ENCODE results near the gene LYRM2. TPM values are rescaled to one million over a fixed set of nuclear protein-coding genes. Genes with fewer than 3 reads are reported as not detected.

The LYRM2 gene
- total and polyA plus RNA-seq, 5 experiments from 2014 or later, result 39.2 to 74.1 (median 64.5) TPM

GRCh38 chr6:89562093-89562973, 76.2 kb downstream of the LYRM2 start:
- ATAC-seq, result no peak
- POLR2A ChIA-PET, result no interaction called here
- no peak overlapping the region for H3K27ac Mint-ChIP-seq

GRCh38 chr6:89559487-89559886, 79.1 kb downstream of the LYRM2 start:
- no peak overlapping the region for H3K4me3 Mint-ChIP-seq
- peaks cover 0 to 4% (median 0%) of the 10 kb centered on the region in 4 donors for H3K4me1 Mint-ChIP-seq
- POLR2A ChIA-PET, result no interaction called here
- no peak overlapping the region for H3K27ac Mint-ChIP-seq
- ATAC-seq (no peak), DNase-seq (no peak)
- H3K27me3 Mint-ChIP-seq, result peaks cover 0 to 12% (median 3%) of the 10 kb centered on the region in 5 donors
- H3K36me3 Mint-ChIP-seq, result peaks cover 0 to 12% (median 0%) of the 10 kb centered on the region in 3 donors
- H3K9me3 Mint-ChIP-seq, result peaks cover 0 to 13% (median 7%) of the 10 kb centered on the region in 9 donors

More at GRCh38 chr6:89562093-89562973, 76.2 kb downstream of the LYRM2 start:
- H3K4me1 Mint-ChIP-seq, result no peaks in the 10 kb centered on the region
- peaks cover 0 to 2% (median 0%) of the 10 kb centered on the region in 5 donors for H3K27me3 Mint-ChIP-seq
- DNase-seq, result no peak
- H3K4me3 Mint-ChIP-seq, result no peak overlapping the region
- peaks cover 0 to 4% (median 1%) of the 10 kb centered on the region in 9 donors for H3K9me3 Mint-ChIP-seq
- H3K36me3 Mint-ChIP-seq, result peaks cover 0 to under 1% (median 0%) of the 10 kb centered on the region in 3 donors

GRCh38 chr6:89555806-89556205, 82.7 kb downstream of the LYRM2 start:
- POLR2A ChIA-PET, result no interaction called here
- Mint-ChIP-seq H3K36me3 (peaks cover 0 to 12% (median 0%) of the 10 kb centered on the region in 3 donors), H3K27ac (no peak overlapping the region), H3K4me1 (peaks cover 0 to 4% (median 0%) of the 10 kb centered on the region in 4 donors), H3K4me3 (no peak overlapping the region), H3K9me3 (peaks cover 0 to 13% (median 7%) of the 10 kb centered on the region in 9 donors), H3K27me3 (peaks cover 0 to 12% (median 7%) of the 10 kb centered on the region in 5 donors)
- DNase-seq (no peak), ATAC-seq (no peak)

GRCh38 chr6:89555031-89555430, 83.5 kb downstream of the LYRM2 start:
- Mint-ChIP-seq H3K27ac (no peak overlapping the region), H3K4me1 (peaks cover 0 to 4% (median 0%) of the 10 kb centered on the region in 4 donors), H3K27me3 (peaks cover 0 to 14% (median 7%) of the 10 kb centered on the region in 5 donors), H3K4me3 (no peak overlapping the region), H3K9me3 (peaks cover 0 to 13% (median 7%) of the 10 kb centered on the region in 9 donors), H3K36me3 (peaks cover 0 to 12% (median 0%) of the 10 kb centered on the region in 3 donors)
- DNase-seq (no peak), ATAC-seq (no peak)
- POLR2A ChIA-PET, result no interaction called here

- no peak overlapping the region for H3K27ac Mint-ChIP-seq
- DNase-seq (no peak), ATAC-seq (no peak)
- POLR2A ChIA-PET, result no interaction called here
- H3K4me1 Mint-ChIP-seq, result peaks cover 0 to 4% (median 0%) of the 10 kb centered on the region in 4 donors
- H3K36me3 Mint-ChIP-seq, result peaks cover 0 to 12% (median 0%) of the 10 kb centered on the region in 3 donors
- H3K4me3 Mint-ChIP-seq, result no peak overlapping the region
- peaks cover 0 to 12% (median 7%) of the 10 kb centered on the region in 5 donors for H3K27me3 Mint-ChIP-seq
- peaks cover 0 to 13% (median 6%) of the 10 kb centered on the region in 9 donors for H3K9me3 Mint-ChIP-seq
These were observed 84.4 kb downstream of the LYRM2 start for GRCh38 chr6:89554106-89554505.

GRCh38 chr6:89553431-89553830, 85.1 kb downstream of the LYRM2 start:
- Mint-ChIP-seq H3K27ac (no peak overlapping the region), H3K27me3 (peaks cover 0 to 12% (median 7%) of the 10 kb centered on the region in 5 donors), H3K36me3 (peaks cover 0 to 12% (median 0%) of the 10 kb centered on the region in 3 donors), H3K4me1 (peaks cover 0 to 4% (median 0%) of the 10 kb centered on the region in 4 donors), H3K9me3 (peaks cover 0 to 13% (median 6%) of the 10 kb centered on the region in 9 donors), H3K4me3 (no peak overlapping the region)
- ATAC-seq (no peak), DNase-seq (no peak)
- POLR2A ChIA-PET, result no interaction called here

- DNase-seq, result no peak
These were observed 91.3 kb downstream of the LYRM2 start for GRCh38 chr6:89547281-89547680.

GRCh38 chr6:89542866-89543265, 95.7 kb downstream of the LYRM2 start:
- DNase-seq (no peak), ATAC-seq (no peak)
- Mint-ChIP-seq H3K9me3 (no peaks in the 10 kb centered on the region), H3K4me1 (no peaks in the 10 kb centered on the region), H3K27ac (no peak overlapping the region), H3K27me3 (peaks cover 0 to 6% (median 3%) of the 10 kb centered on the region in 5 donors), H3K4me3 (no peak overlapping the region), H3K36me3 (no peaks in the 10 kb centered on the region)
- POLR2A ChIA-PET, result no interaction called here

More at GRCh38 chr6:89547281-89547680, 91.3 kb downstream of the LYRM2 start:
- no peaks in the 10 kb centered on the region for H3K9me3 Mint-ChIP-seq
- no peak for ATAC-seq
- H3K36me3 Mint-ChIP-seq, result no peaks in the 10 kb centered on the region
- no peak overlapping the region for H3K27ac Mint-ChIP-seq
- H3K27me3 Mint-ChIP-seq, result peaks cover 0 to 7% (median 2%) of the 10 kb centered on the region in 5 donors
- H3K4me3 Mint-ChIP-seq, result no peak overlapping the region
- POLR2A ChIA-PET, result no interaction called here
- no peaks in the 10 kb centered on the region for H3K4me1 Mint-ChIP-seq

- no peaks in the 10 kb centered on the region for H3K9me3 Mint-ChIP-seq
- peaks cover 0 to 6% (median 3%) of the 10 kb centered on the region in 5 donors for H3K27me3 Mint-ChIP-seq
- no peak overlapping the region for H3K27ac Mint-ChIP-seq
- H3K4me1 Mint-ChIP-seq, result no peaks in the 10 kb centered on the region
- no peak for DNase-seq
- no peak for ATAC-seq
- no peaks in the 10 kb centered on the region for H3K36me3 Mint-ChIP-seq
- no peak overlapping the region for H3K4me3 Mint-ChIP-seq
- POLR2A ChIA-PET, result no interaction called here
These were observed 96.3 kb downstream of the LYRM2 start for GRCh38 chr6:89542081-89542857.

- no peak for DNase-seq
- Mint-ChIP-seq H3K36me3 (no peaks in the 10 kb centered on the region), H3K9me3 (no peaks in the 10 kb centered on the region), H3K4me3 (no peak overlapping the region), H3K4me1 (no peaks in the 10 kb centered on the region), H3K27me3 (peaks cover 0 to 6% (median 3%) of the 10 kb centered on the region in 5 donors), H3K27ac (no peak overlapping the region)
- POLR2A ChIA-PET, result interaction anchor here (0.7 kb wide), 1 partner anchor 45 kb away, joined by 5 read pairs; no protein-coding TSS in a partner anchor
- ATAC-seq, result no peak
These were observed 98.8 kb downstream of the LYRM2 start for GRCh38 chr6:89539779-89540178.

GRCh38 chr6:89536231-89536630, 102.3 kb downstream of the LYRM2 start:
- DNase-seq (no peak), ATAC-seq (no peak)
- POLR2A ChIA-PET, result no interaction called here
- no peaks in the 10 kb centered on the region for H3K9me3 Mint-ChIP-seq
- no peak overlapping the region for H3K4me3 Mint-ChIP-seq
- H3K27ac Mint-ChIP-seq, result no peak overlapping the region
- H3K36me3 Mint-ChIP-seq, result no peaks in the 10 kb centered on the region
- H3K4me1 Mint-ChIP-seq, result no peaks in the 10 kb centered on the region
- H3K27me3 Mint-ChIP-seq, result no peaks in the 10 kb centered on the region

GRCh38 chr6:89530982-89531381, 107.6 kb downstream of the LYRM2 start:
- H3K4me1 Mint-ChIP-seq, result peaks cover 0 to 2% (median 0%) of the 10 kb centered on the region in 4 donors
- no peak overlapping the region for H3K27ac Mint-ChIP-seq
- H3K36me3 Mint-ChIP-seq, result peaks cover 0 to 4% (median 1%) of the 10 kb centered on the region in 3 donors
- H3K4me3 Mint-ChIP-seq, result no peak overlapping the region
- no peaks in the 10 kb centered on the region for H3K27me3 Mint-ChIP-seq
- POLR2A ChIA-PET, result no interaction called here
- no peaks in the 10 kb centered on the region for H3K9me3 Mint-ChIP-seq
- ATAC-seq, result no peak
- DNase-seq, result no peak

GRCh38 chr6:89528866-89529265, 109.7 kb downstream of the LYRM2 start:
- POLR2A ChIA-PET, result no interaction called here
- Mint-ChIP-seq H3K4me3 (no peak overlapping the region), H3K9me3 (no peaks in the 10 kb centered on the region), H3K36me3 (peaks cover 0 to 4% (median 1%) of the 10 kb centered on the region in 3 donors), H3K27ac (no peak overlapping the region), H3K4me1 (peaks cover 0 to 2% (median 0%) of the 10 kb centered on the region in 4 donors), H3K27me3 (no peaks in the 10 kb centered on the region)
- DNase-seq (no peak), ATAC-seq (no peak)

Measured in naive thymus-derived CD8-positive, alpha-beta T cell (primary cell).